ENCODE results near the gene ZNF518B. TPM values are rescaled to one million over a fixed set of nuclear protein-coding genes. Genes with fewer than 3 reads are reported as not detected.

The ZNF518B gene
- total RNA-seq, 1 experiment from 2014 or later: 11.5 TPM

GRCh38 chr4:10495651-10496050 is 38.4 kb upstream of the ZNF518B start:
- H3K23ac ChIP-seq (ENCODE audit: insufficient read length, low read depth, low read length): no peak overlapping the region
- TF ChIP-seq, protein P1, sequence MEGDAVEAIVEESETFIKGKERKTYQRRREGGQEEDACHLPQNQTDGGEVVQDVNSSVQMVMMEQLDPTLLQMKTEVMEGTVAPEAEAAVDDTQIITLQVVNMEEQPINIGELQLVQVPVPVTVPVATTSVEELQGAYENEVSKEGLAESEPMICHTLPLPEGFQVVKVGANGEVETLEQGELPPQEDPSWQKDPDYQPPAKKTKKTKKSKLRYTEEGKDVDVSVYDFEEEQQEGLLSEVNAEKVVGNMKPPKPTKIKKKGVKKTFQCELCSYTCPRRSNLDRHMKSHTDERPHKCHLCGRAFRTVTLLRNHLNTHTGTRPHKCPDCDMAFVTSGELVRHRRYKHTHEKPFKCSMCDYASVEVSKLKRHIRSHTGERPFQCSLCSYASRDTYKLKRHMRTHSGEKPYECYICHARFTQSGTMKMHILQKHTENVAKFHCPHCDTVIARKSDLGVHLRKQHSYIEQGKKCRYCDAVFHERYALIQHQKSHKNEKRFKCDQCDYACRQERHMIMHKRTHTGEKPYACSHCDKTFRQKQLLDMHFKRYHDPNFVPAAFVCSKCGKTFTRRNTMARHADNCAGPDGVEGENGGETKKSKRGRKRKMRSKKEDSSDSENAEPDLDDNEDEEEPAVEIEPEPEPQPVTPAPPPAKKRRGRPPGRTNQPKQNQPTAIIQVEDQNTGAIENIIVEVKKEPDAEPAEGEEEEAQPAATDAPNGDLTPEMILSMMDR (conservative IDR thresholded peaks at IDR 0.05): no peak
- Mint-ChIP-seq H3K27ac (peak overlapping the region in 1 of 3 experiments; percentile 77; a peak in 2 of 7 replicates), H3K4me3 (peak overlapping the region in 1 of 2 experiments; percentile 3; a peak in 3 of 5 replicates), H3K27me3 (ENCODE audit: low read depth) (peaks cover 63% of the 10 kb centered on the region), H3K9me3 (no peaks in the 10 kb centered on the region), H3K4me1 (peaks cover 45 to 52% of the 10 kb centered on the region in 2 experiments), H3K36me3 (ENCODE audit: insufficient read depth in 1 of 3, low read depth in 3 of 3) (0 out of 7 replicates have a peak, but pooled peaks cover 0 to 1% (median 0%) of the 10 kb centered on the region in 3 experiments)
- no peaks in the 10 kb centered on the region for H3K79me1 ChIP-seq (ENCODE audit: insufficient read depth, low read depth, low read length, poor library complexity, severe bottlenecking)
- no peak overlapping the region for H2BK5ac ChIP-seq (ENCODE audit: insufficient read length, low read length)
- no peaks in the 10 kb centered on the region for H3K9me3 ChIP-seq (ENCODE audit: control insufficient read depth, low read depth, low read length)
- peak overlapping the region; percentile 13 for H3K27ac ChIP-seq (ENCODE audit: insufficient read length, low read depth, low read length)
- H4K5ac ChIP-seq (ENCODE audit: insufficient read length, low read depth, low read length): no peak overlapping the region
- no peak overlapping the region for H4K91ac ChIP-seq (ENCODE audit: insufficient read length, low read depth, low read length)
- peaks cover 7% of the 10 kb centered on the region for H3K27me3 ChIP-seq (ENCODE audit: insufficient read depth, low read length)
- WGBS (ENCODE audit: extremely low coverage, insufficient read length, low lambda C conversion rate): no CpG with 5 or more reads among the region's 8 CpGs
- no peak overlapping the region for H2BK120ac ChIP-seq (ENCODE audit: low read depth, low read length, poor library complexity, severe bottlenecking)
- H3K4ac ChIP-seq (ENCODE audit: low read depth, low read length): no peak overlapping the region
- no peak overlapping the region for H4K8ac ChIP-seq (replicated peaks; ENCODE audit: insufficient read length, low read depth, low read length)
- peak; percentile 41 for DNase-seq
- H3K56ac ChIP-seq (ENCODE audit: insufficient read length, low read depth, low read length): no peak overlapping the region
- H2BK12ac ChIP-seq (ENCODE audit: insufficient read length, low read depth, low read length): no peak overlapping the region
- no peak overlapping the region for H3K14ac ChIP-seq (ENCODE audit: insufficient read depth, low read length)
- H3K18ac ChIP-seq (ENCODE audit: insufficient read length, low read depth, low read length): no peak overlapping the region
- H3K4me1 ChIP-seq (ENCODE audit: insufficient read depth, low read length): peaks cover 18% of the 10 kb centered on the region; the same call in 1 of the 2 replicates
- no peak overlapping the region for H2BK20ac ChIP-seq (ENCODE audit: low read depth, low read length, poor library complexity, severe bottlenecking)
- H3K79me2 ChIP-seq (ENCODE audit: insufficient read depth, low read length): no peaks in the 10 kb centered on the region
- no peak overlapping the region for H2AK5ac ChIP-seq (ENCODE audit: insufficient read length, low read length)
- no peak overlapping the region for H3K9ac ChIP-seq (ENCODE audit: extremely low read depth, insufficient read length, low read length)
- H3K4me2 ChIP-seq (ENCODE audit: insufficient read depth, insufficient read length, low read length): peak overlapping the region; percentile 28
- H2AFZ ChIP-seq (ENCODE audit: low read length): no peak overlapping the region
- no peaks in the 10 kb centered on the region for H3K23me2 ChIP-seq (ENCODE audit: insufficient read length, low read depth, low read length, poor library complexity, severe bottlenecking)
- H2BK15ac ChIP-seq (ENCODE audit: low read depth, low read length): no peak overlapping the region
- H3T11ph ChIP-seq (ENCODE audit: low read length): no peak overlapping the region
- H4K20me1 ChIP-seq (ENCODE audit: control insufficient read depth, insufficient read depth, insufficient read length): no peaks in the 10 kb centered on the region

Measured in H9 (cell line).